ENCODE results near the gene RELN. TPM values are rescaled to one million over a fixed set of nuclear protein-coding genes. Genes with fewer than 3 reads are reported as not detected.

The RELN gene
- total RNA-seq, 1 donor from 2014 or later, result 0.44 TPM

DNA sequence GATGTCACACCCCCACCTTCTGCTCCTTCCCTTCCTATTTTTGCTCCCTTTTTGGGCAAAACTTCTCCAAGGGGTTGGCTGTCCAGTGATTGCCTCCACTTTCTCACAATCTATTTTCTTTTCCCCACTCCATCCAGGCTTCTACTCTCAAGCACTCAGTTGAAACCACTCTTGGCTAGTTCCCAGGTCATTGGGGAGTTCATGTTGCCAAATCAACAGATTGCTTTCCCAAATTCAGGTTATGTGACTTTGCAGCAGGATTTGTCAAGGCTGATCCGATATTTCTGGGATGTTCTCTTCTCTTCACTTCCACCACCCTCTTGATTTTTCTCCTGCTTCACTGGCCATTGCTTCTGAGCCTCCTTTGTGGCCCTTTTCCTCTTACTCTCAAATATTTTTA is 284.8 kb downstream of the RELN start:
- Histone ChIP-seq H3K27ac (replicated peaks) (no peak overlapping the region), H3K27me3 (ENCODE audit: low read depth) (no peaks in the 10 kb centered on the region), H3K36me3 (no peaks in the 10 kb centered on the region), H3K9me3 (replicated peaks) (no peaks in the 10 kb centered on the region), H3K4me3 (no peak overlapping the region), H3K4me1 (no peaks in the 10 kb centered on the region)
- TF ChIP-seq, protein P1, sequence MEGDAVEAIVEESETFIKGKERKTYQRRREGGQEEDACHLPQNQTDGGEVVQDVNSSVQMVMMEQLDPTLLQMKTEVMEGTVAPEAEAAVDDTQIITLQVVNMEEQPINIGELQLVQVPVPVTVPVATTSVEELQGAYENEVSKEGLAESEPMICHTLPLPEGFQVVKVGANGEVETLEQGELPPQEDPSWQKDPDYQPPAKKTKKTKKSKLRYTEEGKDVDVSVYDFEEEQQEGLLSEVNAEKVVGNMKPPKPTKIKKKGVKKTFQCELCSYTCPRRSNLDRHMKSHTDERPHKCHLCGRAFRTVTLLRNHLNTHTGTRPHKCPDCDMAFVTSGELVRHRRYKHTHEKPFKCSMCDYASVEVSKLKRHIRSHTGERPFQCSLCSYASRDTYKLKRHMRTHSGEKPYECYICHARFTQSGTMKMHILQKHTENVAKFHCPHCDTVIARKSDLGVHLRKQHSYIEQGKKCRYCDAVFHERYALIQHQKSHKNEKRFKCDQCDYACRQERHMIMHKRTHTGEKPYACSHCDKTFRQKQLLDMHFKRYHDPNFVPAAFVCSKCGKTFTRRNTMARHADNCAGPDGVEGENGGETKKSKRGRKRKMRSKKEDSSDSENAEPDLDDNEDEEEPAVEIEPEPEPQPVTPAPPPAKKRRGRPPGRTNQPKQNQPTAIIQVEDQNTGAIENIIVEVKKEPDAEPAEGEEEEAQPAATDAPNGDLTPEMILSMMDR (IDR thresholded peaks at IDR 0.05; ENCODE audit: borderline replicate concordance), result no peak
- DNase-seq, result no peak
- intact Hi-C loops (cut with micrococcal nuclease), result no loop called here

- H3K27ac ChIP-seq (replicated peaks), result no peak overlapping the region
- DNase-seq, result no peak
- intact Hi-C loops (cut with micrococcal nuclease), result no loop called here
- H3K27me3 ChIP-seq (ENCODE audit: low read depth), result no peaks in the 10 kb centered on the region
- TF ChIP-seq, protein P1 (IDR thresholded peaks at IDR 0.05; ENCODE audit: borderline replicate concordance), result no peak
- H3K9me3 ChIP-seq (replicated peaks), result no peaks in the 10 kb centered on the region
- H3K4me1 ChIP-seq, result no peaks in the 10 kb centered on the region
- no peaks in the 10 kb centered on the region for H3K36me3 ChIP-seq
- H3K4me3 ChIP-seq, result no peak overlapping the region
Measured at GRCh38 chr7:103702982-103703381, 286.5 kb downstream of the RELN start.

DNA sequence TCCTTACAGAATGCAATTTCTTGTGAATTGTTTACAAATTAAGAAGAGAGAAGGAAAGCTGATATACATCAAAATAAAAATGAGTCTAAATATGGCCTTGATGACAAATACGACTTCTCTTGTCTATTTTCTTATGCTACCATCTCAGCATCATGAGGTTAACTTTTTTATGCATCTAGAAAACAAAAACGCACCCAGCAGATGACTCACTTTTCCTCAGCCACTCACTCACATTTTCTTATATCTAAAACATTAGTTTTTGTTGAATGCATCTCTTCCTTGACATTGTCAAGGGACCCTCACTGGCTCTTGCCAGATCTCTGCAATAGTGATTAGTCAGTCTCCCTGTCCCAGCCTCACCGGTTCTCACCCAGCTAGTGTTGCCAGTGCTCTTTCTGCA is 287.0 kb downstream of the RELN start:
- intact Hi-C loops (cut with micrococcal nuclease), result no loop called here
- no peaks in the 10 kb centered on the region for H3K9me3 ChIP-seq (replicated peaks)
- H3K27ac ChIP-seq (replicated peaks), result no peak overlapping the region
- H3K36me3 ChIP-seq, result no peaks in the 10 kb centered on the region
- TF ChIP-seq, protein P1 (IDR thresholded peaks at IDR 0.05; ENCODE audit: borderline replicate concordance), result no peak
- H3K4me3 ChIP-seq, result no peak overlapping the region
- no peaks in the 10 kb centered on the region for H3K4me1 ChIP-seq
- DNase-seq, result no peak
- H3K27me3 ChIP-seq (ENCODE audit: low read depth), result no peaks in the 10 kb centered on the region

- Histone ChIP-seq H3K27me3 (ENCODE audit: low read depth) (no peaks in the 10 kb centered on the region), H3K36me3 (no peaks in the 10 kb centered on the region), H3K4me3 (no peak overlapping the region), H3K4me1 (no peaks in the 10 kb centered on the region), H3K27ac (replicated peaks) (no peak overlapping the region), H3K9me3 (replicated peaks) (no peaks in the 10 kb centered on the region)
- intact Hi-C loops (cut with micrococcal nuclease), result no loop called here
- TF ChIP-seq, protein P1 (IDR thresholded peaks at IDR 0.05; ENCODE audit: borderline replicate concordance), result no peak
- DNase-seq, result no peak
Measured at GRCh38 chr7:103699032-103699431, 290.4 kb downstream of the RELN start.

- Histone ChIP-seq H3K27me3 (ENCODE audit: low read depth) (no peaks in the 10 kb centered on the region), H3K4me3 (no peak overlapping the region), H3K36me3 (no peaks in the 10 kb centered on the region), H3K27ac (replicated peaks) (no peak overlapping the region), H3K4me1 (no peaks in the 10 kb centered on the region), H3K9me3 (replicated peaks) (no peaks in the 10 kb centered on the region)
- intact Hi-C loops (cut with micrococcal nuclease), result no loop called here
- no peak for DNase-seq
- TF ChIP-seq, protein P1 (IDR thresholded peaks at IDR 0.05; ENCODE audit: borderline replicate concordance), result no peak
Measured at GRCh38 chr7:103698064-103698463, 291.4 kb downstream of the RELN start.

DNA sequence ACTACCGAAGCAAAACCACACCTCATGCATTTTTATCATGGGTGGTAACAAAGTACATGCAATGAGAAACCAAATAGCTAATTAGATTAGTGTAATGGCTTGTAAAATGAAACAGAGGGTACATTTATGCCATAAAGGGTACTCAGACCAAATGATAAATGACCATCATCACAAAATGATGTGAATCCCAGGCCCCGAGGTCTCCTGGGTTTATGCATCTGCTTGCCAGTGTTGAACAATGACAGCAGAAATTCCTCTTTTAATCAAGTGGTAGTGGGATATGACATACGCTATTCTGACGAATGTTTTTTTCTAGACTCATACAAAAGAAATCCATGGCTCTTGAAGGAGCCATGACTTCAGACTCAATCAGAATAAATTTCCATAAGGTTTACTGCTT is 293.9 kb downstream of the RELN start:
- intact Hi-C loops (cut with micrococcal nuclease), result no loop called here
- no peak overlapping the region for H3K4me3 ChIP-seq
- DNase-seq, result no peak

More for the DNA sequence above, 293.9 kb downstream of the RELN start:
- Histone ChIP-seq H3K27ac (replicated peaks) (no peak overlapping the region), H3K9me3 (replicated peaks) (no peaks in the 10 kb centered on the region), H3K4me1 (no peaks in the 10 kb centered on the region), H3K36me3 (no peaks in the 10 kb centered on the region), H3K27me3 (ENCODE audit: low read depth) (no peaks in the 10 kb centered on the region)
- TF ChIP-seq, protein P1 (IDR thresholded peaks at IDR 0.05; ENCODE audit: borderline replicate concordance), result no peak
